Fibroblast of lung (primary cell): ENCODE results near the gene SMAD3. TPM values are rescaled to one million over a fixed set of nuclear protein-coding genes. Genes with fewer than 3 reads are reported as not detected.
"Not testable (repeated sequence)": the region's sequence is repeated elsewhere in the genome, so short reads cannot be mapped to it uniquely, and the experiment has no call there.

Source experiments
- DNase-seq, 2 donors: peaks; one replicate each; pipeline versions ENCODE4 v3.0.0 to v3.0.0-alpha.2; 2010; ENCODE audit warnings: low read depth in 2 of 2
- H2AFZ ChIP-seq: 2 replicates; pipeline ENCODE4 v1.5.1; 2012; ENCODE audit warnings: low read length, control low read depth, inconsistent platforms
- H3K27ac ChIP-seq: 2 replicates; pipeline ENCODE4 v1.5.1; 2011; ENCODE audit warnings: low read length, control low read depth; ENCODE audit not compliant: insufficient read depth
- H3K27me3 ChIP-seq: 2 replicates; pipeline ENCODE4 v1.5.1; 2011; ENCODE audit warnings: mild to moderate bottlenecking, low read length; ENCODE audit not compliant: control insufficient read depth, insufficient read depth
- H3K36me3 ChIP-seq: 2 replicates; pipeline ENCODE4 v1.5.1; 2011; ENCODE audit warnings: low read length; ENCODE audit not compliant: control insufficient read depth, insufficient read depth
- H3K4me1 ChIP-seq: 2 replicates; pipeline ENCODE4 v1.5.1; 2011; ENCODE audit warnings: low read length; ENCODE audit not compliant: control insufficient read depth, insufficient read depth; ENCODE audit errors: extremely low read depth
- H3K4me2 ChIP-seq: 2 replicates; pipeline ENCODE4 v1.5.1; 2011; ENCODE audit warnings: low read length, control low read depth; ENCODE audit not compliant: insufficient read depth; ENCODE audit errors: extremely low read depth
- H3K4me3 ChIP-seq, 4 experiments: fragments of 200-600 bp in 1 of 4; sonication (generic) in 1 of 4; replicated peaks in 1 of 4; 2 replicates each; pipeline ENCODE4 v1.5.1; 2011 to 2016; ENCODE audit warnings: low read length in 4 of 4, low read depth in 3 of 4, mild to moderate bottlenecking in 3 of 4, control low read depth in 2 of 4, inconsistent platforms in 1 of 4, mixed read lengths in 1 of 4; ENCODE audit not compliant: insufficient read depth in 1 of 4; ENCODE audit errors: control extremely low read depth in 1 of 4
- H3K79me2 ChIP-seq: 2 replicates; pipeline ENCODE4 v1.5.1; 2012; ENCODE audit warnings: mild to moderate bottlenecking, low read length, inconsistent platforms; ENCODE audit not compliant: control insufficient read depth, insufficient read depth
- H3K9ac ChIP-seq: 2 replicates; pipeline ENCODE4 v1.5.1; 2011; ENCODE audit warnings: mild to moderate bottlenecking, low read length, control low read depth; ENCODE audit not compliant: insufficient read depth
- H3K9me3 ChIP-seq: 2 replicates; pipeline ENCODE4 v1.5.1; 2012; ENCODE audit warnings: low read depth, low read length; ENCODE audit not compliant: control insufficient read depth, insufficient read depth
- H4K20me1 ChIP-seq: 2 replicates; pipeline ENCODE4 v1.5.1; 2011; ENCODE audit warnings: low read length; ENCODE audit not compliant: control insufficient read depth, insufficient read depth; ENCODE audit errors: extremely low read depth
- EZH2 ChIP-seq: IDR thresholded peaks from 2 replicates; pipeline ENCODE4 v1.5.1; 2012; ENCODE audit warnings: low read length, control low read depth, mild to moderate bottlenecking; ENCODE audit errors: missing control alignments
- polyA plus RNA-seq, 2 donors: library from polyadenylated mRNA; depleted of rRNA in 1 of 2; stranded (reverse) in 1 of 2; unstranded in 1 of 2; fragments of >200 nt; gene quantifications; 2 replicates each; pipeline ENCODE4 v1.2.1, GENCODE V29; 2011 to 2012; ENCODE audit warnings: missing spikeins in 1 of 2
- total RNA-seq: library from RNA; depleted of rRNA; stranded (reverse); fragments of >200 nt; gene quantifications from 2 replicates; pipeline ENCODE4 v1.2.1, GENCODE V29; 2014
- TF ChIP-seq, protein P1 (sequence below), 2 donors: IDR thresholded peaks in 1 of 2; conservative IDR thresholded peaks in 1 of 2; 1 replicate in 1 of 2; 2 replicates in 1 of 2; pipeline ENCODE4 v1.5.1; 2011 to 2012; ENCODE audit warnings: low read length in 2 of 2, control low read depth in 1 of 2, inconsistent platforms in 1 of 2, low read depth in 1 of 2, mild to moderate bottlenecking in 1 of 2

Gene SMAD3
- total and polyA plus RNA-seq, 2 donors (not counting 1 experiment from before 2014, with no cell fraction given), result 69.9 to 173 TPM

DNA sequence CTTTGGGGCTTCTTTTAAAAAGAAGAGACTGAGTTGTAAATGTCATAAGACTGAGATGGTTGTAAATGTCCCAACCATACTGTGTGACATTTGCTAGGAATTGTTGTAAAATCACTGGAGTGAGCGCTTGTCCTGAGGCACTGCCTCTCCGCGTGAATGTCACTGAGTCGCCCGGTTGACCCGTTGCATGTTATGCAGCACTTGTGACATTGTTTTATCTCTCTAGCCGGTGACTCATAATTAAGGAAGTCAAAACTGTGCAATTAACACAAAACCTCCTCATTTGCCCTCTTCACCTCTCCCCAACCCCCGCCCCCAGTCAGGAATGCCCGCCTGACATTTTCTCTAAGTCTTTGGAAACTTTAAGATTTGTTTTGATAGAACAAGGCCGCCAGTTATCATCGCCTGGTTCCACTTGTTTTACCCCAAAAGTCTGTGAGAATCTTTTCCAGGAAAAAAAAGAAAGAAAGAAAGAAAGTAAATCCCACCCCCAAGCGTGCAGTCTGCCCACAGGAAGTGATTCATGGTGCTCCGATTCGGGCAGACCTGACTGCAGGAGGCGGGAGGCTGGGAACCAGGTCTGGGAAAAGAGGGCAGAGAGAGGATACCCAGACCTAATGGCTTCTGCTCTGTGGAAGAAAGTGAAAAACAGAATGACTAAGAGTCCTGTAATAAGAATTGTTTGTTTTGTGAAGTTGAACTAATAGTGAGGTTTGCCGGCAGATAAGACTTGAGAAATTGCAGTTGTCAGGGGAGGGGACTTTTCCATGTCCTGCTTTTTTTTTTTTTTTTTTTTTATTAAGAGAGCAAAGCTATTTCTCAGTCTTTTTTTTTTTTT, 84.8 kb downstream of the SMAD3 start:
- peak overlapping the region; percentile 96 for H3K27ac ChIP-seq
- peak overlapping the region; percentile 79 for H3K4me2 ChIP-seq
- H3K4me3 ChIP-seq, result peak overlapping the region in 2 of 4 experiments; percentile 1 to 25
- H3K79me2 ChIP-seq, result peaks cover 84% of the 10 kb centered on the region
- H3K9ac ChIP-seq, result peak overlapping the region; percentile 56
- no peak overlapping the region for H2AFZ ChIP-seq
- TF ChIP-seq, protein P1, sequence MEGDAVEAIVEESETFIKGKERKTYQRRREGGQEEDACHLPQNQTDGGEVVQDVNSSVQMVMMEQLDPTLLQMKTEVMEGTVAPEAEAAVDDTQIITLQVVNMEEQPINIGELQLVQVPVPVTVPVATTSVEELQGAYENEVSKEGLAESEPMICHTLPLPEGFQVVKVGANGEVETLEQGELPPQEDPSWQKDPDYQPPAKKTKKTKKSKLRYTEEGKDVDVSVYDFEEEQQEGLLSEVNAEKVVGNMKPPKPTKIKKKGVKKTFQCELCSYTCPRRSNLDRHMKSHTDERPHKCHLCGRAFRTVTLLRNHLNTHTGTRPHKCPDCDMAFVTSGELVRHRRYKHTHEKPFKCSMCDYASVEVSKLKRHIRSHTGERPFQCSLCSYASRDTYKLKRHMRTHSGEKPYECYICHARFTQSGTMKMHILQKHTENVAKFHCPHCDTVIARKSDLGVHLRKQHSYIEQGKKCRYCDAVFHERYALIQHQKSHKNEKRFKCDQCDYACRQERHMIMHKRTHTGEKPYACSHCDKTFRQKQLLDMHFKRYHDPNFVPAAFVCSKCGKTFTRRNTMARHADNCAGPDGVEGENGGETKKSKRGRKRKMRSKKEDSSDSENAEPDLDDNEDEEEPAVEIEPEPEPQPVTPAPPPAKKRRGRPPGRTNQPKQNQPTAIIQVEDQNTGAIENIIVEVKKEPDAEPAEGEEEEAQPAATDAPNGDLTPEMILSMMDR (conservative IDR thresholded peaks at IDR 0.05 in 1 of 2, IDR thresholded peaks at IDR 0.05 in 1 of 2; ENCODE audit: low read depth in 1 of 2, low read length in 2 of 2), result no peak
- no peak for TF ChIP-seq EZH2
- no peaks in the 10 kb centered on the region for H4K20me1 ChIP-seq
- DNase-seq, result peak; percentile 98 to 99
- peaks cover 23% of the 10 kb centered on the region for H3K36me3 ChIP-seq
- peaks cover 56% of the 10 kb centered on the region for H3K4me1 ChIP-seq
- H3K27me3 ChIP-seq, result no peaks in the 10 kb centered on the region
- H3K9me3 ChIP-seq, result no peaks in the 10 kb centered on the region

DNA sequence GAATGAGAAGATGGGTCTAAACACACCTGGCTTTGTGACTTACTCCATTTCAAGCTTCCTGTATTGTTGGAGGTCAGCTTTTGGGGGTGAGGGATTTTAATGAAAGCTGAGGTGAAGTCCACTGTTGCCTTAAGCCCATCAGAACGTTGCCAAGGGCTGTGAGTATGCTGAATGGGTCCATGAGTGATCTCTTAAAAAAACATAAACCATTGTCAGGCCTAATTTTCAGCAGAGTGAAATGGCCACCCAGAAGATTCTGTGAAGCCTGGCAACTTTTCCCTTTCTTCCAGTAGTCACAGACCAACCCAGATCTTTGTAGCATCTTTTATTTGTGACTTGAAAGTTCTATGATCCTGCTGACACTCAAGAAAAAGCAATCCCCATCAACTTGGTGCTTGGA, 87.0 kb downstream of the SMAD3 start:
- peaks cover 87% of the 10 kb centered on the region for H3K79me2 ChIP-seq
- peak overlapping the region; percentile 46 for H3K27ac ChIP-seq
- H4K20me1 ChIP-seq, result no peaks in the 10 kb centered on the region
- no peak overlapping the region for H3K4me3 ChIP-seq
- peaks cover 39% of the 10 kb centered on the region for H3K4me1 ChIP-seq
- H3K9me3 ChIP-seq, result no peaks in the 10 kb centered on the region
- H3K27me3 ChIP-seq, result no peaks in the 10 kb centered on the region
- DNase-seq, result no peak
- no peak for TF ChIP-seq EZH2
- TF ChIP-seq, protein P1 (conservative IDR thresholded peaks at IDR 0.05 in 1 of 2, IDR thresholded peaks at IDR 0.05 in 1 of 2; ENCODE audit: low read depth in 1 of 2, low read length in 2 of 2), result no peak
- no peak overlapping the region for H3K4me2 ChIP-seq
- no peak overlapping the region for H2AFZ ChIP-seq
- H3K9ac ChIP-seq, result no peak overlapping the region
- peaks cover 26% of the 10 kb centered on the region for H3K36me3 ChIP-seq

DNA sequence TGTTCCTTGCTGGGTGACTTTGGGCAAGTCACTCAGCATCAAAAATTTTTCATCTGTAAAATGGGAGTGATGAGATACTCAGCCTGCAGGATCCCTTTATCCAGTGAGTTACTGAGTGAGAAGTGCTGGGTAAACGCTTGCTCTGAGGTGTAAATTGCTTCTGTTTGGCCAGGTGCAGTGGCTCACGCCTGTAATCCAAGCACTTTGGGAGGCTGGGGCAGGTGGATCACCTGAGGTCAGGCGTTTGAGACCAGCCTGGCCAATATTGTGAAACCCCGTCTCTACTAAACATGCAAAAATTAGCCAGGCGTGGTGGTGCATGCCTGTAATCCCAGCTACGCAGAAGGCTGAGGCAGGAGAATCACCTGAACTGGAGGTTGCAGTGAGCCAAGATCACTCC, 87.6 kb downstream of the SMAD3 start:
- not testable (repeated sequence) for H3K9me3 ChIP-seq, DNase-seq, H3K27ac ChIP-seq, H4K20me1 ChIP-seq, H3K4me3 ChIP-seq, H3K9ac ChIP-seq, H3K4me2 ChIP-seq, H3K27me3 ChIP-seq, H2AFZ ChIP-seq
- H3K36me3 ChIP-seq, result peaks cover 28% of the 10 kb centered on the region
- H3K4me1 ChIP-seq, result peaks cover 34% of the 10 kb centered on the region
- peaks cover 87% of the 10 kb centered on the region for H3K79me2 ChIP-seq
